ENCODE data around the gene TOR3A. TPM values are rescaled to one million over a fixed set of nuclear protein-coding genes. Genes with fewer than 3 reads are reported as not detected.
"Not testable (repeated sequence)": the region's sequence is repeated elsewhere in the genome, so short reads cannot be mapped to it uniquely, and the experiment has no call there.

TOR3A gene
- total and polyA plus RNA-seq, 4 donors: 14.4 to 44.8 (median 32.0) TPM

GRCh38 chr1:179038528-179039281, 43.2 kb upstream of the TOR3A start:
- H3K9ac ChIP-seq (ENCODE audit: insufficient read depth in 1 of 2, low read length in 2 of 2): no peak overlapping the region
- no peak overlapping the region for H3K4me3 ChIP-seq
- H3K27ac ChIP-seq (ENCODE audit: low read depth in 1 of 2, low read length in 1 of 2): no peak overlapping the region
- no peak for TF ChIP-seq CTCF (IDR thresholded peaks at IDR 0.05; ENCODE audit: control extremely low read depth, extremely low read depth)
- peaks cover 3 to 25% (median 15%) of the 10 kb centered on the region in 5 donors for H3K4me1 ChIP-seq (ENCODE audit: control insufficient read depth in 5 of 5, insufficient read depth in 5 of 5, low read length in 5 of 5)
- ATAC-seq (ENCODE audit: insufficient read depth, low FRiP score): no peak
- peaks cover 0 to 1% (median 0%) of the 10 kb centered on the region in 4 donors for H3K9me3 ChIP-seq (ENCODE audit: control insufficient read depth in 4 of 4, insufficient read depth in 3 of 4, low read length in 3 of 4)
- peaks cover 0 to 3% (median 0%) of the 10 kb centered on the region in 4 donors for H3K36me3 ChIP-seq (ENCODE audit: control insufficient read depth in 4 of 4, insufficient read depth in 4 of 4, low read length in 4 of 4)
- no peaks in the 10 kb centered on the region for H3K27me3 ChIP-seq (ENCODE audit: control insufficient read depth in 3 of 3, insufficient read depth in 3 of 3, low read length in 2 of 3)
- WGBS, 2 donors: 34 to 65% methylated on average over 1 of the region's 1 CpG
- peak in 2 of 3 donors; percentile 60 to 63 for DNase-seq

- not testable (repeated sequence) for H3K9ac ChIP-seq (ENCODE audit: insufficient read depth in 1 of 2, low read length in 2 of 2); DNase-seq; H3K4me3 ChIP-seq; H3K9me3 ChIP-seq (ENCODE audit: control insufficient read depth in 4 of 4, insufficient read depth in 3 of 4, low read length in 3 of 4); ATAC-seq (ENCODE audit: insufficient read depth, low FRiP score); H3K36me3 ChIP-seq (ENCODE audit: control insufficient read depth in 4 of 4, insufficient read depth in 4 of 4, low read length in 4 of 4); H3K27ac ChIP-seq (ENCODE audit: low read depth in 1 of 2, low read length in 1 of 2); H3K27me3 ChIP-seq (ENCODE audit: control insufficient read depth in 3 of 3, insufficient read depth in 3 of 3, low read length in 2 of 3)
- peaks cover 3 to 16% (median 10%) of the 10 kb centered on the region in 5 donors for H3K4me1 ChIP-seq (ENCODE audit: control insufficient read depth in 5 of 5, insufficient read depth in 5 of 5, low read length in 5 of 5)
- 92 to 95% methylated on average over 6 of the region's 9 CpGs for WGBS, 2 donors
Measured at GRCh38 chr1:179039502-179040174, 42.2 kb upstream of the TOR3A start.

- H3K36me3 ChIP-seq (ENCODE audit: control insufficient read depth in 4 of 4, insufficient read depth in 4 of 4, low read length in 4 of 4); H3K9me3 ChIP-seq (ENCODE audit: control insufficient read depth in 4 of 4, insufficient read depth in 3 of 4, low read length in 3 of 4); H3K9ac ChIP-seq (ENCODE audit: insufficient read depth in 1 of 2, low read length in 2 of 2); DNase-seq; H3K4me3 ChIP-seq; H3K27me3 ChIP-seq (ENCODE audit: control insufficient read depth in 3 of 3, insufficient read depth in 3 of 3, low read length in 2 of 3); ATAC-seq (ENCODE audit: insufficient read depth, low FRiP score); H3K27ac ChIP-seq (ENCODE audit: low read depth in 1 of 2, low read length in 1 of 2): not testable (repeated sequence)
- WGBS, 2 donors: 94 to 96% methylated on average over 10 to 27 of the region's 27 CpGs
- H3K4me1 ChIP-seq (ENCODE audit: control insufficient read depth in 5 of 5, insufficient read depth in 5 of 5, low read length in 5 of 5): peaks cover 3 to 16% (median 9%) of the 10 kb centered on the region in 5 donors
Measured at GRCh38 chr1:179040175-179040551, 41.7 kb upstream of the TOR3A start.

- Histone ChIP-seq H3K4me3 (no peak overlapping the region), H3K27me3 (ENCODE audit: control insufficient read depth in 3 of 3, insufficient read depth in 3 of 3, low read length in 2 of 3) (no peaks in the 10 kb centered on the region), H3K4me1 (ENCODE audit: control insufficient read depth in 5 of 5, insufficient read depth in 5 of 5, low read length in 5 of 5) (peaks cover 0 to 12% (median 5%) of the 10 kb centered on the region in 5 donors), H3K36me3 (ENCODE audit: control insufficient read depth in 4 of 4, insufficient read depth in 4 of 4, low read length in 4 of 4) (peaks cover 0 to 3% (median under 1%) of the 10 kb centered on the region in 4 donors), H3K9ac (ENCODE audit: insufficient read depth in 1 of 2, low read length in 2 of 2) (no peak overlapping the region), H3K9me3 (ENCODE audit: control insufficient read depth in 4 of 4, insufficient read depth in 3 of 4, low read length in 3 of 4) (peaks cover 0 to 1% (median 0%) of the 10 kb centered on the region in 4 donors), H3K27ac (ENCODE audit: low read depth in 1 of 2, low read length in 1 of 2) (no peak overlapping the region)
- TF ChIP-seq CTCF (IDR thresholded peaks at IDR 0.05; ENCODE audit: control extremely low read depth, extremely low read depth): no peak
- ATAC-seq (ENCODE audit: insufficient read depth, low FRiP score) (no peak), DNase-seq (no peak)
- WGBS, 2 donors: 95 to 99% methylated on average over 8 of the region's 8 CpGs
Measured at GRCh38 chr1:179042087-179042486, 39.8 kb upstream of the TOR3A start.

Measured in lung (tissue), 12 donors.